Measurements from ENCODE around the gene CD177.

Gene CD177

GRCh38 chr19:43395561-43395960, 42.1 kb downstream of the CD177 start:
- H3K36me3 ChIP-seq (ENCODE audit: control insufficient read depth, insufficient read depth, low read length): no peaks in the 10 kb centered on the region
- no peak overlapping the region for H3K9ac ChIP-seq (ENCODE audit: low read length)
- no peak overlapping the region for H3K4me3 ChIP-seq (ENCODE audit: low read length)
- no peaks in the 10 kb centered on the region for H3K27me3 ChIP-seq (ENCODE audit: control insufficient read depth, insufficient read depth, low read length)
- no peaks in the 10 kb centered on the region for H3K4me1 ChIP-seq (ENCODE audit: control insufficient read depth, insufficient read depth, low read length)
- no peak overlapping the region for H3K27ac ChIP-seq (ENCODE audit: low read depth, low read length)

DNA sequence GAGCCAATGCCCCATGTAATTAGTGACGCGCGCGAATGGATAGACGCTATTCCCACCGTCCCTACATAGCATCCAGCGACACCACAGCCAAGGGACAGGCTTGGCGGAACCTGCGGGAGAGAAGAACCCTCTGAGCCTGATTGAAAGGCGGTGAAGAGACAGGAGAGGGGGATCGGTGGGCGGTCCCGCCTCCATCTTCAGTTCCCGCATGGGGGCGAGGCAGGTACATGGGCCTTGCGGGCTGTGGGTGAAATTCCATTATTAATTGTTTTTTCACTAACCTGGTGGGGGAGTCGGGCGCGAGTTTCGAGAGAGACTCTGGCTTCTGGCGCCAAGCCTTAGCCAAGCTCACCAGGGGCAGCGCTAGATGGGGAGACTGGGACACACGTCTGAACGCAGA, 52.8 kb downstream of the CD177 start:
- Histone ChIP-seq H3K27ac (ENCODE audit: low read depth, low read length) (no peak overlapping the region), H3K4me3 (ENCODE audit: low read length) (no peak overlapping the region), H3K27me3 (ENCODE audit: control insufficient read depth, insufficient read depth, low read length) (no peaks in the 10 kb centered on the region), H3K36me3 (ENCODE audit: control insufficient read depth, insufficient read depth, low read length) (no peaks in the 10 kb centered on the region), H3K4me1 (ENCODE audit: control insufficient read depth, insufficient read depth, low read length) (no peaks in the 10 kb centered on the region), H3K9ac (ENCODE audit: low read length) (no peak overlapping the region)

DNA sequence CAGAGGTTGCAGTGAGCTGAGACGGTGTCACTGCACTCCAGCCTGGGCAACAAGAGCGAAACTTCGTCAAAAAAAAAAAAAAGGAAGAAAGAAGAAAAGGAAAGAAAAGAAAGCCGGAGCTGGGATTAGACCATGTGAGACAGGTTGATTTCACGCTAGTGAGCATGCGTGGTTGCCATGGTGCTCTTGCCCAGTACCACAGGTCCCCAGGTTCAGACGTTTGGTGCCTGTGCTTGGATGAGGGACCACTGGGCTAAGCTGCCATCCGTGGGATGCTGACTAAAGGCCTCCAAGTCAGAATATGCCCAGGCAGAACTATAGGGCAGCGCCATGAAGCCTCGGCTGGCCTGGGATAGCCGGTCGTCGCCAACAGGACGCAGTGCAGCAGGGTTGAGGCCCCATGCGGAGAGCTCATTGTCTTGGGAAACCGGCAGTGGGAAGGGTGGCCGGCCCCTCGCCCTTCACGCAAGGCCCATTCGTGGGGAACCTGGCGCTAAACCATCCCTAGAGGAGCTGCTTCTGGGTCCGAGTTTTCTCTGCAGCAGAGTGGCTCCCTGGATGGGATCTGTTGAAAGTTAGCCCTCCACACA, 54.0 kb downstream of the CD177 start:
- Histone ChIP-seq H3K4me1 (ENCODE audit: control insufficient read depth, insufficient read depth, low read length) (no peaks in the 10 kb centered on the region), H3K4me3 (ENCODE audit: low read length) (no peak overlapping the region), H3K9ac (ENCODE audit: low read length) (no peak overlapping the region), H3K27ac (ENCODE audit: low read depth, low read length) (no peak overlapping the region), H3K27me3 (ENCODE audit: control insufficient read depth, insufficient read depth, low read length) (no peaks in the 10 kb centered on the region), H3K36me3 (ENCODE audit: control insufficient read depth, insufficient read depth, low read length) (no peaks in the 10 kb centered on the region)

- Histone ChIP-seq H3K27me3 (ENCODE audit: control insufficient read depth, insufficient read depth, low read length) (no peaks in the 10 kb centered on the region), H3K9ac (ENCODE audit: low read length) (no peak overlapping the region), H3K27ac (ENCODE audit: low read depth, low read length) (no peak overlapping the region), H3K36me3 (ENCODE audit: control insufficient read depth, insufficient read depth, low read length) (no peaks in the 10 kb centered on the region), H3K4me3 (ENCODE audit: low read length) (no peak overlapping the region), H3K4me1 (ENCODE audit: control insufficient read depth, insufficient read depth, low read length) (no peaks in the 10 kb centered on the region)
Observed at GRCh38 chr19:43408043-43408442, 54.6 kb downstream of the CD177 start.

- Histone ChIP-seq H3K27me3 (ENCODE audit: control insufficient read depth, insufficient read depth, low read length) (no peaks in the 10 kb centered on the region), H3K4me1 (ENCODE audit: control insufficient read depth, insufficient read depth, low read length) (no peaks in the 10 kb centered on the region), H3K27ac (ENCODE audit: low read depth, low read length) (no peak overlapping the region), H3K36me3 (ENCODE audit: control insufficient read depth, insufficient read depth, low read length) (no peaks in the 10 kb centered on the region), H3K4me3 (ENCODE audit: low read length) (no peak overlapping the region), H3K9ac (ENCODE audit: low read length) (no peak overlapping the region)
Observed at GRCh38 chr19:43409415-43409814, 55.9 kb downstream of the CD177 start.

- Histone ChIP-seq H3K27me3 (ENCODE audit: control insufficient read depth, insufficient read depth, low read length) (no peaks in the 10 kb centered on the region), H3K27ac (ENCODE audit: low read depth, low read length) (no peak overlapping the region), H3K4me3 (ENCODE audit: low read length) (no peak overlapping the region), H3K36me3 (ENCODE audit: control insufficient read depth, insufficient read depth, low read length) (no peaks in the 10 kb centered on the region), H3K4me1 (ENCODE audit: control insufficient read depth, insufficient read depth, low read length) (no peaks in the 10 kb centered on the region), H3K9ac (ENCODE audit: low read length) (no peak overlapping the region)
Observed at GRCh38 chr19:43412441-43412840, 59.0 kb downstream of the CD177 start.
